ENCODE measurements around the gene FER. TPM values are rescaled to one million over a fixed set of nuclear protein-coding genes. Genes with fewer than 3 reads are reported as not detected.

Gene FER
- polyA plus RNA-seq, 3 donors: 2.4 to 14.7 (median 6.2) TPM

- H3K9me3 Mint-ChIP-seq: peaks cover 0 to 5% (median 2%) of the 10 kb centered on the region in 7 donors
- H3K4me2 ChIP-seq (replicated peaks; ENCODE audit: extremely low read depth, low read length, poor library complexity, severe bottlenecking): no peak overlapping the region
- H3K4me1 Mint-ChIP-seq: peaks cover 2% of the 10 kb centered on the region
- H2AFZ ChIP-seq (ENCODE audit: insufficient read depth, low read depth, low read length, poor library complexity, severe bottlenecking): no peak overlapping the region
- 100% methylated on average over 1 of the region's 5 CpGs for WGBS (ENCODE audit: insufficient coverage)
- H4K20me1 ChIP-seq (ENCODE audit: insufficient read depth, low read length): no peaks in the 10 kb centered on the region
- H3K36me3 ChIP-seq (replicated peaks in 1 of 2; ENCODE audit: control insufficient read depth in 1 of 2, insufficient read depth in 2 of 2, low read length in 2 of 2): no peaks in the 10 kb centered on the region
- TF ChIP-seq, protein P1, sequence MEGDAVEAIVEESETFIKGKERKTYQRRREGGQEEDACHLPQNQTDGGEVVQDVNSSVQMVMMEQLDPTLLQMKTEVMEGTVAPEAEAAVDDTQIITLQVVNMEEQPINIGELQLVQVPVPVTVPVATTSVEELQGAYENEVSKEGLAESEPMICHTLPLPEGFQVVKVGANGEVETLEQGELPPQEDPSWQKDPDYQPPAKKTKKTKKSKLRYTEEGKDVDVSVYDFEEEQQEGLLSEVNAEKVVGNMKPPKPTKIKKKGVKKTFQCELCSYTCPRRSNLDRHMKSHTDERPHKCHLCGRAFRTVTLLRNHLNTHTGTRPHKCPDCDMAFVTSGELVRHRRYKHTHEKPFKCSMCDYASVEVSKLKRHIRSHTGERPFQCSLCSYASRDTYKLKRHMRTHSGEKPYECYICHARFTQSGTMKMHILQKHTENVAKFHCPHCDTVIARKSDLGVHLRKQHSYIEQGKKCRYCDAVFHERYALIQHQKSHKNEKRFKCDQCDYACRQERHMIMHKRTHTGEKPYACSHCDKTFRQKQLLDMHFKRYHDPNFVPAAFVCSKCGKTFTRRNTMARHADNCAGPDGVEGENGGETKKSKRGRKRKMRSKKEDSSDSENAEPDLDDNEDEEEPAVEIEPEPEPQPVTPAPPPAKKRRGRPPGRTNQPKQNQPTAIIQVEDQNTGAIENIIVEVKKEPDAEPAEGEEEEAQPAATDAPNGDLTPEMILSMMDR (IDR thresholded peaks at IDR 0.05): no peak
- H3K4me1 ChIP-seq (ENCODE audit: control insufficient read depth in 1 of 2, insufficient read depth in 2 of 2, low read length in 2 of 2): no peaks in the 10 kb centered on the region
- H3K27ac ChIP-seq (ENCODE audit: low read depth in 1 of 2, low read length in 2 of 2): no peak overlapping the region
- no peak overlapping the region for H3K4me3 ChIP-seq (replicated peaks in 1 of 3; ENCODE audit: low read depth in 2 of 3, low read length in 3 of 3)
- DNase-seq: peak in 1 of 3 donors; percentile 18
- peaks cover 3 to 4% of the 10 kb centered on the region in 2 donors for H3K9me3 ChIP-seq (replicated peaks in 1 of 2; ENCODE audit: control insufficient read depth in 1 of 2, insufficient read depth in 1 of 2, low read length in 2 of 2)
- H3K27me3 Mint-ChIP-seq (ENCODE audit: low read depth in 3 of 3): peaks cover 0 to 1% (median 0%) of the 10 kb centered on the region in 3 donors
- H3K9ac ChIP-seq (ENCODE audit: insufficient read depth, low read length, poor library complexity, severe bottlenecking): no peak overlapping the region
- peak overlapping the region in 1 of 7 donors; percentile 11 for H3K27ac Mint-ChIP-seq
- H3K79me2 ChIP-seq (ENCODE audit: insufficient read depth, low read length): no peaks in the 10 kb centered on the region
- H3K36me3 Mint-ChIP-seq: peaks cover 2 to 5% of the 10 kb centered on the region in 2 donors
- H3K27me3 ChIP-seq (ENCODE audit: control insufficient read depth in 2 of 2, insufficient read depth in 2 of 2, low read length in 2 of 2): no peaks in the 10 kb centered on the region
- intact Hi-C loops (cut with micrococcal nuclease): no loop called here
- H3K4me3 Mint-ChIP-seq: no peak overlapping the region
These were observed 71.0 kb downstream of the FER start for GRCh38 chr5:108818613-108819272.

- no peaks in the 10 kb centered on the region for H3K27me3 ChIP-seq (ENCODE audit: control insufficient read depth in 2 of 2, insufficient read depth in 2 of 2, low read length in 2 of 2)
- no peaks in the 10 kb centered on the region for H4K20me1 ChIP-seq (ENCODE audit: insufficient read depth, low read length)
- no peak overlapping the region for H3K27ac ChIP-seq (ENCODE audit: low read depth in 1 of 2, low read length in 2 of 2)
- intact Hi-C loops (cut with micrococcal nuclease): no loop called here
- no peak overlapping the region for H3K9ac ChIP-seq (ENCODE audit: insufficient read depth, low read length, poor library complexity, severe bottlenecking)
- no peaks in the 10 kb centered on the region for H3K36me3 ChIP-seq (replicated peaks in 1 of 2; ENCODE audit: control insufficient read depth in 1 of 2, insufficient read depth in 2 of 2, low read length in 2 of 2)
- no peak overlapping the region for H2AFZ ChIP-seq (ENCODE audit: insufficient read depth, low read depth, low read length, poor library complexity, severe bottlenecking)
- 100% methylated on average over 1 of the region's 3 CpGs for WGBS (ENCODE audit: insufficient coverage)
- no peak for DNase-seq
- Mint-ChIP-seq H3K4me3 (no peak overlapping the region), H3K9me3 (peaks cover 0 to 6% (median 4%) of the 10 kb centered on the region in 7 donors), H3K27ac (no peak overlapping the region), H3K4me1 (peaks cover 2% of the 10 kb centered on the region), H3K27me3 (ENCODE audit: low read depth in 3 of 3) (no peaks in the 10 kb centered on the region), H3K36me3 (peaks cover under 1 to 2% of the 10 kb centered on the region in 2 donors)
- no peaks in the 10 kb centered on the region for H3K79me2 ChIP-seq (ENCODE audit: insufficient read depth, low read length)
- no peak overlapping the region for H3K4me2 ChIP-seq (replicated peaks; ENCODE audit: extremely low read depth, low read length, poor library complexity, severe bottlenecking)
- no peaks in the 10 kb centered on the region for H3K4me1 ChIP-seq (ENCODE audit: control insufficient read depth in 1 of 2, insufficient read depth in 2 of 2, low read length in 2 of 2)
- no peak overlapping the region for H3K4me3 ChIP-seq (replicated peaks in 1 of 3; ENCODE audit: low read depth in 2 of 3, low read length in 3 of 3)
- TF ChIP-seq, protein P1 (IDR thresholded peaks at IDR 0.05): no peak
- H3K9me3 ChIP-seq (replicated peaks in 1 of 2; ENCODE audit: control insufficient read depth in 1 of 2, insufficient read depth in 1 of 2, low read length in 2 of 2): peaks cover 3 to 4% of the 10 kb centered on the region in 2 donors
These were observed 73.3 kb downstream of the FER start for GRCh38 chr5:108820983-108821382.

Measured in CD14-positive monocyte (primary cell).